Ovary (tissue), 3 donors: Measurements from ENCODE around the gene C8G.

ENCODE experiments used
- CTCF ChIP-seq, 3 donors: fragments of 450-650 bp in 2 of 3; fragments of 200-600 bp in 1 of 3; IDR thresholded peaks; one replicate each; pipeline versions ENCODE4 v1.5.1 to v1.8.0; 2016 to 2022; ENCODE audit warnings: antibody characterized with exemption in 3 of 3, mild to moderate bottlenecking in 1 of 3
- POLR2A ChIP-seq: fragments of 450-650 bp; IDR thresholded peaks from one replicate; pipeline ENCODE4 v1.6.1; 2017; ENCODE audit warnings: antibody characterized with exemption, mild to moderate bottlenecking, moderate library complexity
- donor health status: DM: no; HTN: no; CAD: no.

GRCh38 chr9:136940526-136941230, 4.4 kb upstream of the C8G start:
- no peak for TF ChIP-seq CTCF (IDR thresholded peaks at IDR 0.05)
- TF ChIP-seq POLR2A, result no peak
